MM.1S (cell line): Measurements from ENCODE around the gene GRIK4.

ENCODE experiments used
- DNase-seq: peaks from one replicate; pipeline ENCODE4 v3.0.0-alpha.2; 2015
- H2AFZ ChIP-seq: fragments of 300-600 bp; sonication (generic); 2 replicates; pipeline ENCODE4 v1.6.0; 2016; ENCODE audit warnings: antibody characterized with exemption, low read length
- H3F3A ChIP-seq: fragments of 300-600 bp; sonication (generic); 2 replicates; pipeline ENCODE4 v1.6.1; 2016; ENCODE audit warnings: mild to moderate bottlenecking, antibody characterized with exemption, low read length, moderate library complexity, mixed read lengths; ENCODE audit not compliant: insufficient read depth
- H3K27ac ChIP-seq: fragments of 300-600 bp; sonication (generic); 2 replicates; pipeline ENCODE4 v1.5.1; 2016; ENCODE audit warnings: mild to moderate bottlenecking, low read length
- H3K27me3 ChIP-seq: fragments of 300-600 bp; sonication (generic); replicated peaks from 2 replicates; pipeline ENCODE4 v1.6.0; 2016; ENCODE audit warnings: low read length; ENCODE audit not compliant: insufficient read depth
- H3K36me3 ChIP-seq: fragments of 300-600 bp; sonication (generic); replicated peaks from 2 replicates; pipeline ENCODE4 v1.6.1; 2016; ENCODE audit warnings: mild to moderate bottlenecking, low read length, mixed read lengths; ENCODE audit not compliant: insufficient read depth
- H3K4me1 ChIP-seq: fragments of 300-600 bp; sonication (generic); 2 replicates; pipeline ENCODE4 v1.6.1; 2016; ENCODE audit warnings: low read length, mixed read lengths
- H3K4me2 ChIP-seq: fragments of 300-600 bp; sonication (generic); 2 replicates; pipeline ENCODE4 v1.6.0; 2016; ENCODE audit warnings: low read depth, low read length
- H3K4me3 ChIP-seq: fragments of 300-600 bp; sonication (generic); 2 replicates; pipeline ENCODE4 v1.5.1; 2016; ENCODE audit warnings: low read length, mixed read lengths
- H3K79me2 ChIP-seq: fragments of 300-600 bp; sonication (generic); 2 replicates; pipeline ENCODE4 v1.6.1; 2016; ENCODE audit warnings: mixed run types, low read length, mixed read lengths
- H3K9ac ChIP-seq: fragments of 300-600 bp; sonication (generic); 2 replicates; pipeline ENCODE4 v1.6.1; 2016; ENCODE audit warnings: low read length, mixed read lengths
- H3K9me2 ChIP-seq: fragments of 300-600 bp; sonication (generic); replicated peaks from 2 replicates; pipeline ENCODE4 v1.6.1; 2016; ENCODE audit warnings: mild to moderate bottlenecking, low read length, mixed read lengths; ENCODE audit not compliant: insufficient read depth
- H3K9me3 ChIP-seq: fragments of 300-600 bp; sonication (generic); replicated peaks from 2 replicates; pipeline ENCODE4 v1.6.1; 2016; ENCODE audit warnings: mild to moderate bottlenecking, low read length, mixed read lengths; ENCODE audit not compliant: insufficient read depth
- H4K20me1 ChIP-seq: fragments of 300-600 bp; sonication (generic); 2 replicates; pipeline ENCODE4 v1.6.1; 2016; ENCODE audit warnings: mild to moderate bottlenecking, low read length, moderate library complexity, mixed read lengths; ENCODE audit not compliant: insufficient read depth
- EZH2 ChIP-seq: fragments of 300-600 bp; sonication (generic); optimal IDR thresholded peaks from 2 replicates; pipeline ENCODE3; 2017; ENCODE audit warnings: low read depth, mild to moderate bottlenecking, antibody characterized with exemption, low read length, mixed read lengths
- EZH2phosphoT487 ChIP-seq: fragments of 300-600 bp; sonication (generic); IDR thresholded peaks from 2 replicates; pipeline ENCODE4 v1.6.1; 2018; ENCODE audit warnings: antibody characterized with exemption, low read length
- TF ChIP-seq, protein P1 (sequence below): fragments of 300-600 bp; sonication (generic); IDR thresholded peaks from 2 replicates; pipeline ENCODE4 v1.5.1; 2016; ENCODE audit warnings: antibody characterized with exemption, low read length, mixed read lengths

GRIK4 gene

GRCh38 chr11:120717623-120718022, 206.1 kb downstream of the GRIK4 start:
- Histone ChIP-seq H3K4me2 (no peak overlapping the region), H3K9ac (no peak overlapping the region), H3K9me2 (no peaks in the 10 kb centered on the region), H3K27ac (no peak overlapping the region), H3F3A (no peaks in the 10 kb centered on the region), H3K27me3 (no peaks in the 10 kb centered on the region), H3K79me2 (no peaks in the 10 kb centered on the region), H4K20me1 (no peaks in the 10 kb centered on the region), H3K36me3 (no peaks in the 10 kb centered on the region), H2AFZ (no peak overlapping the region), H3K9me3 (no peaks in the 10 kb centered on the region), H3K4me1 (peaks cover 10% of the 10 kb centered on the region; the same call in 1 of the 2 replicates), H3K4me3 (no peak overlapping the region)
- TF ChIP-seq, protein P1, sequence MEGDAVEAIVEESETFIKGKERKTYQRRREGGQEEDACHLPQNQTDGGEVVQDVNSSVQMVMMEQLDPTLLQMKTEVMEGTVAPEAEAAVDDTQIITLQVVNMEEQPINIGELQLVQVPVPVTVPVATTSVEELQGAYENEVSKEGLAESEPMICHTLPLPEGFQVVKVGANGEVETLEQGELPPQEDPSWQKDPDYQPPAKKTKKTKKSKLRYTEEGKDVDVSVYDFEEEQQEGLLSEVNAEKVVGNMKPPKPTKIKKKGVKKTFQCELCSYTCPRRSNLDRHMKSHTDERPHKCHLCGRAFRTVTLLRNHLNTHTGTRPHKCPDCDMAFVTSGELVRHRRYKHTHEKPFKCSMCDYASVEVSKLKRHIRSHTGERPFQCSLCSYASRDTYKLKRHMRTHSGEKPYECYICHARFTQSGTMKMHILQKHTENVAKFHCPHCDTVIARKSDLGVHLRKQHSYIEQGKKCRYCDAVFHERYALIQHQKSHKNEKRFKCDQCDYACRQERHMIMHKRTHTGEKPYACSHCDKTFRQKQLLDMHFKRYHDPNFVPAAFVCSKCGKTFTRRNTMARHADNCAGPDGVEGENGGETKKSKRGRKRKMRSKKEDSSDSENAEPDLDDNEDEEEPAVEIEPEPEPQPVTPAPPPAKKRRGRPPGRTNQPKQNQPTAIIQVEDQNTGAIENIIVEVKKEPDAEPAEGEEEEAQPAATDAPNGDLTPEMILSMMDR: no peak
- TF ChIP-seq EZH2: no peak
- TF ChIP-seq EZH2phosphoT487: no peak
- no peak for DNase-seq

DNA sequence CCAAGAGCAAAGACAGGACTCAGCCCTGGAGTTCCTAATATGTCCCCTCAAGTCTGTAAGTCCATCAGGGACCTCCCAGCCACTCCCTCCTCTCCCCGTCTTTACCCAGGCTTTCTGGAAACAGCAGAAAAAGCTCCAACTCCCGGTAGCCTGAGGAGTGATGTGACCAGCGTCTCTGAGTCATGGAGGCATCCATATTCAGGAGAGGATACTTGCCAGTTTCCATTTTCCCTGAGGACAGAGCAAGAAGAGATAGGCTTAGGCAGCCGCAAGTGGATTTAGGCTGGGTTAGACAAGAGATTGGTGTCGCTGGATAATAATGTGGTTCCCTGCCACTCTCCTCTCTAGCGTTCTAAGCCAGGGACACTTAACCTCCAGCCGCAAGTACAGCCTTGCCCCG, 206.6 kb downstream of the GRIK4 start:
- Histone ChIP-seq H3K27me3 (no peaks in the 10 kb centered on the region), H3K9ac (no peak overlapping the region)
- TF ChIP-seq EZH2phosphoT487: no peak
- no peak for TF ChIP-seq EZH2
- TF ChIP-seq, protein P1: no peak

DNA sequence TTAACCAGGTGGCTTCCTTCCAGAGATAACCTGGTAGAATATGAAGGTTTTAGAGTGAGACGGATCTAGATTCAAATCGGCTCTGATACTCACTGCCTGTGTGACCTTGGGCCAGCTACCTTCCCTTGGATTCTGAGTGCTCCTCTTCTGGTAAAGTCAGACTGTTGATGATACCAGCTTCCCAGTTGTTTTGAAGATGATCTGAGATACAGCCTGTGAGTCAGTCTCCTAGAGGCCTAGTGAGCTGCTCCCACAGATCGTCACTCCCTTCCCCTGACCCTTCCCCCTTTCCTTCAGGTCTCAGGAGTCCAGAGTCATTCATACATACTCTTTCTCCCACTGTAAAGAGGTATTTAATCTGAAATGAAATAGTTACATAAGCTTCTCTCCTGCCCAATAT, 207.8 kb downstream of the GRIK4 start:
- no peak for DNase-seq
- H3K4me2 ChIP-seq: no peak overlapping the region
- no peaks in the 10 kb centered on the region for H3K27me3 ChIP-seq
- no peak overlapping the region for H3K9ac ChIP-seq
- H3K9me2 ChIP-seq: no peaks in the 10 kb centered on the region
- H2AFZ ChIP-seq: no peak overlapping the region
- TF ChIP-seq EZH2phosphoT487 (no peak), EZH2 (no peak)
- TF ChIP-seq, protein P1: no peak
- no peaks in the 10 kb centered on the region for H3F3A ChIP-seq
- no peaks in the 10 kb centered on the region for H3K79me2 ChIP-seq
- H3K27ac ChIP-seq: no peak overlapping the region
- peaks cover 8% of the 10 kb centered on the region; the same call in 1 of the 2 replicates for H3K4me1 ChIP-seq
- no peak overlapping the region for H3K4me3 ChIP-seq
- H3K9me3 ChIP-seq: no peaks in the 10 kb centered on the region
- H3K36me3 ChIP-seq: no peaks in the 10 kb centered on the region
- H4K20me1 ChIP-seq: no peaks in the 10 kb centered on the region

More for the DNA sequence above, 206.6 kb downstream of the GRIK4 start:
- no peak for DNase-seq
- Histone ChIP-seq H3K9me3 (no peaks in the 10 kb centered on the region), H3F3A (no peaks in the 10 kb centered on the region), H3K9me2 (no peaks in the 10 kb centered on the region), H3K4me3 (no peak overlapping the region), H3K4me1 (peaks cover 10% of the 10 kb centered on the region; the same call in 1 of the 2 replicates), H2AFZ (no peak overlapping the region), H3K4me2 (no peak overlapping the region), H3K27ac (no peak overlapping the region), H3K36me3 (no peaks in the 10 kb centered on the region), H3K79me2 (no peaks in the 10 kb centered on the region), H4K20me1 (no peaks in the 10 kb centered on the region)
